Esophagus muscularis mucosa (tissue), 4 donors: Measurements from ENCODE around the gene MOGAT1.

ENCODE experiments used
- EP300 ChIP-seq: sonication (generic); formaldehyde crosslinking; IDR thresholded peaks from one replicate; pipeline ENCODE4 v1.6.1; 2017; ENCODE audit warnings: antibody characterized with exemption
- POLR2A ChIP-seq: fragments of 450-650 bp; IDR thresholded peaks from one replicate; pipeline ENCODE4 v1.6.1; 2017; ENCODE audit warnings: antibody characterized with exemption, moderate library complexity, mild to moderate bottlenecking, low read depth
- POLR2AphosphoS5 ChIP-seq, 2 donors: sonication (generic); formaldehyde crosslinking; IDR thresholded peaks; one replicate each; pipeline ENCODE4 v1.6.1; 2017; ENCODE audit warnings: antibody characterized with exemption in 2 of 2
- TF ChIP-seq, protein P1 (sequence below), 3 experiments: fragments of 200-600 bp in 2 of 3; fragments of 450-650 bp in 1 of 3; sonication (generic) in 2 of 3; IDR thresholded peaks; one replicate each; pipeline ENCODE4 v1.5.1; 2017 to 2019; ENCODE audit warnings: antibody characterized with exemption in 3 of 3, mild to moderate bottlenecking in 2 of 3, moderate library complexity in 1 of 3

DNA sequence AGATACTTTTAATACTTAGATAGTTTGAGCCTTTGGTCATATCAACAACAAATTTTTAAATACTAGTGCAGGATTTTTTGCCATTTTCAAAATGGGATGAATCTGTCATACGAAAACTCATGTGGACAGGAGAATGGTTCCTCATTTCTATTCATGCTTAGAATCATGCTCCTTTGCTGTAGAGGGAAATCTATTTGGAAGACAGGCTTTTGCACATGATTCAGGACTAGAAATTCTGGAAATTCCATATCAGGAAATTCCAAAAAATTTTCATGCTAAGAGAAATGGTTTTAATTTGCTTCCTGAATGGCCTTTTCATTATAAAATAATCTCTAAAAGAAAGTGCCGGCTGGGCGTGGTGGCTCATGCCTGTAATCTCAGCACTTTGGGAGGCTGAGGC, 39.3 kb downstream of the MOGAT1 start:
- TF ChIP-seq, protein P1, sequence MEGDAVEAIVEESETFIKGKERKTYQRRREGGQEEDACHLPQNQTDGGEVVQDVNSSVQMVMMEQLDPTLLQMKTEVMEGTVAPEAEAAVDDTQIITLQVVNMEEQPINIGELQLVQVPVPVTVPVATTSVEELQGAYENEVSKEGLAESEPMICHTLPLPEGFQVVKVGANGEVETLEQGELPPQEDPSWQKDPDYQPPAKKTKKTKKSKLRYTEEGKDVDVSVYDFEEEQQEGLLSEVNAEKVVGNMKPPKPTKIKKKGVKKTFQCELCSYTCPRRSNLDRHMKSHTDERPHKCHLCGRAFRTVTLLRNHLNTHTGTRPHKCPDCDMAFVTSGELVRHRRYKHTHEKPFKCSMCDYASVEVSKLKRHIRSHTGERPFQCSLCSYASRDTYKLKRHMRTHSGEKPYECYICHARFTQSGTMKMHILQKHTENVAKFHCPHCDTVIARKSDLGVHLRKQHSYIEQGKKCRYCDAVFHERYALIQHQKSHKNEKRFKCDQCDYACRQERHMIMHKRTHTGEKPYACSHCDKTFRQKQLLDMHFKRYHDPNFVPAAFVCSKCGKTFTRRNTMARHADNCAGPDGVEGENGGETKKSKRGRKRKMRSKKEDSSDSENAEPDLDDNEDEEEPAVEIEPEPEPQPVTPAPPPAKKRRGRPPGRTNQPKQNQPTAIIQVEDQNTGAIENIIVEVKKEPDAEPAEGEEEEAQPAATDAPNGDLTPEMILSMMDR (IDR thresholded peaks at IDR 0.05), result no peak
- TF ChIP-seq POLR2AphosphoS5 (IDR thresholded peaks at IDR 0.05) (no peak), POLR2A (no peak), EP300 (no peak)
